SK-N-SH (cell line): Measurements from ENCODE around the gene KLK3. TPM values are rescaled to one million over a fixed set of nuclear protein-coding genes. Genes with fewer than 3 reads are reported as not detected.
"Not testable (repeated sequence)": the region's sequence is repeated elsewhere in the genome, so short reads cannot be mapped to it uniquely, and the experiment has no call there.

Source experiments
- CTCF ChIA-PET: fragments of 300-600, 350-600 bp; formaldehyde crosslinking; extraction: SDS; loops from one replicate; lab custom pipeline; 2021; lab: Yijun Ruan, JAX
- POLR2A ChIA-PET: fragments of 350-600 bp; sonication (Branson Sonifier 250); formaldehyde crosslinking; extraction: SDS; loops from one replicate; lab custom pipeline; 2020; ENCODE audit warnings: antibody characterized with exemption, inconsistent platforms; lab: Yijun Ruan, JAX
- DNase-seq: peaks from one replicate; pipeline ENCODE4 v3.0.0; 2012
- H2AFZ ChIP-seq: fragments of 200-600 bp; sonication (generic); 2 replicates; pipeline ENCODE4 v1.8.1; 2016; ENCODE audit warnings: antibody characterized with exemption, mild to moderate bottlenecking, low read depth
- H3F3A ChIP-seq: fragments of 200-600 bp; sonication (generic); replicated peaks from 2 replicates; pipeline ENCODE3; 2016; ENCODE audit warnings: antibody characterized with exemption, mild to moderate bottlenecking; ENCODE audit not compliant: insufficient read depth
- H3K27ac ChIP-seq, 2 experiments: fragments of 200-500 bp in 1 of 2; fragments of 200-600 bp in 1 of 2; sonication (Bioruptor generic) in 1 of 2; sonication (generic), shearing (Covaris generic) in 1 of 2; 2 replicates each; pipeline versions ENCODE4 v1.5.1 to v1.6.1; 2014 to 2016; ENCODE audit warnings: low read depth in 2 of 2, inconsistent platforms in 1 of 2, low read length in 1 of 2, mild to moderate bottlenecking in 1 of 2, mixed read lengths in 1 of 2
- H3K27me3 ChIP-seq: fragments of 200-600 bp; sonication (generic), shearing (Covaris generic); 2 replicates; pipeline ENCODE4 v1.6.1; 2016; ENCODE audit warnings: mixed run types; ENCODE audit not compliant: insufficient read depth
- H3K36me3 ChIP-seq, 2 experiments: fragments of 200-500 bp in 1 of 2; fragments of 200-600 bp in 1 of 2; sonication (Bioruptor generic) in 1 of 2; sonication (generic) in 1 of 2; replicated peaks in 1 of 2; 2 replicates each; pipeline versions ENCODE3 to v1.5.1; 2014 to 2016; ENCODE audit warnings: low read length in 1 of 2, mild to moderate bottlenecking in 1 of 2; ENCODE audit not compliant: insufficient read depth in 2 of 2, control insufficient read depth in 1 of 2
- H3K4me1 ChIP-seq, 2 experiments: fragments of 200-500 bp in 1 of 2; fragments of 200-600 bp in 1 of 2; sonication (Bioruptor generic) in 1 of 2; sonication (generic), shearing (Covaris generic) in 1 of 2; 2 replicates each; pipeline versions ENCODE4 v1.5.1 to v1.6.1; 2014 to 2016; ENCODE audit warnings: low read depth in 1 of 2, low read length in 1 of 2, mixed run types in 1 of 2; ENCODE audit not compliant: insufficient read depth in 2 of 2, control insufficient read depth in 1 of 2
- H3K4me2 ChIP-seq: fragments of 200-600 bp; sonication (generic), shearing (Covaris generic); 2 replicates; pipeline ENCODE4 v1.6.1; 2017; ENCODE audit warnings: mixed run types
- H3K4me3 ChIP-seq, 2 experiments: fragments of 200-500 bp in 1 of 2; fragments of 200-600 bp in 1 of 2; sonication (Bioruptor generic) in 1 of 2; sonication (generic), shearing (Covaris generic) in 1 of 2; 2 replicates each; pipeline versions ENCODE4 v1.5.1 to v1.8.1; 2014 to 2016; ENCODE audit warnings: low read depth in 2 of 2, inconsistent platforms in 1 of 2, low read length in 1 of 2, mild to moderate bottlenecking in 1 of 2, mixed read lengths in 1 of 2, moderate library complexity in 1 of 2
- H3K79me2 ChIP-seq: fragments of 200-600 bp; sonication (generic); 2 replicates; pipeline ENCODE4 v1.8.1; 2017; ENCODE audit warnings: mild to moderate bottlenecking; ENCODE audit not compliant: insufficient read depth
- H3K9ac ChIP-seq: fragments of 200-600 bp; sonication (generic); 2 replicates; pipeline ENCODE4 v1.6.1; 2017; ENCODE audit warnings: mixed run types
- H3K9me2 ChIP-seq: fragments of 200-600 bp; sonication (generic); 2 replicates; pipeline ENCODE4 v1.6.1; 2017; ENCODE audit warnings: mixed run types
- H3K9me3 ChIP-seq: fragments of 200-600 bp; sonication (generic); 2 replicates; pipeline ENCODE4 v1.6.1; 2017; ENCODE audit warnings: mixed run types, mild to moderate bottlenecking, moderate library complexity
- H4K20me1 ChIP-seq: fragments of 200-600 bp; sonication (generic); 2 replicates; pipeline ENCODE4 v1.6.1; 2017; ENCODE audit warnings: mild to moderate bottlenecking, mixed run types; ENCODE audit not compliant: insufficient read depth
- CHD2 ChIP-seq: fragments of 150-350 bp; IDR thresholded peaks from 2 replicates; pipeline ENCODE4 v1.6.1; 2018; ENCODE audit warnings: low read length; ENCODE audit not compliant: partially characterized antibody
- EP300 ChIP-seq, 2 experiments: IDR thresholded peaks; 2 replicates each; pipeline versions ENCODE4 v1.4.0 to v1.6.1; 2012; ENCODE audit warnings: borderline replicate concordance in 1 of 2, low read depth in 1 of 2, low read length in 1 of 2
- EZH2phosphoT487 ChIP-seq: fragments of 200-600 bp; sonication (generic); IDR thresholded peaks from 2 replicates; pipeline ENCODE4 v1.6.1; 2017; ENCODE audit warnings: low read depth, mixed run types, mild to moderate bottlenecking, antibody characterized with exemption, moderate library complexity, borderline replicate concordance
- FOSL2 ChIP-seq: IDR thresholded peaks from 2 replicates; pipeline ENCODE4 v1.4.0; 2012; ENCODE audit warnings: low read depth, mild to moderate bottlenecking, moderate library complexity, borderline replicate concordance
- FOXJ3 ChIP-seq: sonication (generic); formaldehyde crosslinking; IDR thresholded peaks from 2 replicates; pipeline ENCODE4 v1.5.1; 2020; ENCODE audit warnings: mild to moderate bottlenecking, missing genetic modification reagents
- JUND ChIP-seq: IDR thresholded peaks from 2 replicates; pipeline ENCODE4 v1.4.0; 2012
- POLR2AphosphoS5 ChIP-seq: IDR thresholded peaks from 2 replicates; pipeline ENCODE4 v1.6.1; 2012; ENCODE audit warnings: low read depth, low read length
- RAD21 ChIP-seq: IDR thresholded peaks from 2 replicates; pipeline ENCODE4 v1.6.1; 2012; ENCODE audit warnings: mild to moderate bottlenecking, low read length
- SMC3 ChIP-seq: IDR thresholded peaks from 2 replicates; pipeline ENCODE4 v1.6.1; 2012; ENCODE audit warnings: low read depth, low read length, improper control_type of control experiment
- TCF12 ChIP-seq: IDR thresholded peaks from 2 replicates; pipeline ENCODE4 v1.4.0; 2012
- WGBS: methylation state at CpG from one replicate; pipeline ENCODE4 v1.1.6; 2017; ENCODE audit warnings: low lambda C conversion rate; 5-methylcytosine and 5-hydroxymethylcytosine counted together
- polyA plus RNA-seq, 3 experiments: library from polyadenylated mRNA; depleted of rRNA; stranded (reverse); fragments of >200 nt; gene quantifications; 2 replicates each; pipeline ENCODE4 v1.2.3, GENCODE V29; 2012
- TF ChIP-seq, protein P1 (sequence below): fragments of 150-350 bp; IDR thresholded peaks from 2 replicates; pipeline ENCODE4 v1.6.1; 2017; ENCODE audit warnings: antibody characterized with exemption, low read length, low read depth, borderline replicate concordance
- TF ChIP-seq, protein P2 (sequence below): IDR thresholded peaks from 2 replicates; pipeline ENCODE4 v1.4.0; 2012; ENCODE audit warnings: low read depth
- TF ChIP-seq, protein P3 (sequence below): IDR thresholded peaks from 2 replicates; pipeline ENCODE4 v1.6.1; 2012; ENCODE audit warnings: mild to moderate bottlenecking, low read depth, low read length, moderate library complexity

The KLK3 gene
- polyA plus RNA-seq, 1 of the 3 experiments (the other 2 are of a cell fraction): not detected

DNA sequence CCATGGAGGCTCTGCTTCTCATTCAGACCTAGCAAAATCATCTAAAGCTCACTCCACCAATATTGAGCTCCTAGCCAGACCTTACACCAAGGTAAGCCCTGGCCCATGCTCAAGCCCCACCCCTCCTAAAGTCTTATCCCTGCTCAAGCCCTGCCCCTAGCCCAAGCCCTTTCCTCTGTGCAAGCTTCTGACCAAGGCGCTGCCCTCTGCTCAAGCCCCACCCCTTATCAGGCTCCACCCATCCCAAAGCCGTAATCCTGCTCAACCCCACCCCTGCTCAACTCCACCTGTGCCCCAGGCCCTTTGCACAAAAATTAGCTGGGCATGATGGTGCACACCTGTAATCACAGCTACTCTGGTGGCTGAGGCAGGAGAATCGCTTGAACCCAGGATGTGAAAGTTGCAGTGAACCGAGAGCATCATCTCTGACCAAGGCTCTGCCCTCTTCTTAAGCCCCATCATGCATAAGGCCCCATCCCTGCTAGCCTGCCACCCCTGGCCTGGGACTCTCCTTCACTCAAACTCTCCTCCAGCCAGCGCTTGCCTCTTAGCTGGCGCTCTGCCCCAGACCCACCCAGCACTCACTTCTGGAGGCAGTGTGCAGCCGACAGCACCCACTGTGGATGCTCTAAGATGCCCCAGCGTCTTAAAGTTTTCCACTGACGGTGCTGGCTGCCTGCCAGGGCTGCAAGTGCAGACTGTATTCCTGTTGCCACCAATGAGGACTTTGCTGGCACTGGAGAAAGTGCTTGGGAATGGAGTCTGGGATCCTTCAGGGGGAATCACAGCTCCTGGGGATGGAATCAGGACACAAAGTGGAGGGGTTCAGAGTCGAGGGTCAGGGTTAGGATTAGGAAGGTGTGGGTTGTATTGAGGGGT, 40.0 kb downstream of the KLK3 start:
- Histone ChIP-seq H3K9ac (no peak overlapping the region), H3K36me3 (no peaks in the 10 kb centered on the region), H4K20me1 (no peaks in the 10 kb centered on the region), H3K27ac (no peak overlapping the region), H3K27me3 (no peaks in the 10 kb centered on the region; the same call in 1 of the 2 replicates), H3K4me2 (no peak overlapping the region), H3K79me2 (no peaks in the 10 kb centered on the region), H3F3A (no peaks in the 10 kb centered on the region), H3K9me2 (no peaks in the 10 kb centered on the region), H3K4me1 (no peaks in the 10 kb centered on the region), H3K4me3 (no peak overlapping the region), H3K9me3 (no peaks in the 10 kb centered on the region)
- DNase-seq: no peak
- POLR2A ChIA-PET: no interaction called here
- 10% methylated on average over 9 of the region's 10 CpGs for WGBS
- CTCF ChIA-PET: interaction anchor here (1.6 to 1.8 kb wide), 2 partner anchors 16 to 27 kb away, joined by 4 to 8 read pairs; no protein-coding TSS in a partner anchor
- TF ChIP-seq, protein P1, sequence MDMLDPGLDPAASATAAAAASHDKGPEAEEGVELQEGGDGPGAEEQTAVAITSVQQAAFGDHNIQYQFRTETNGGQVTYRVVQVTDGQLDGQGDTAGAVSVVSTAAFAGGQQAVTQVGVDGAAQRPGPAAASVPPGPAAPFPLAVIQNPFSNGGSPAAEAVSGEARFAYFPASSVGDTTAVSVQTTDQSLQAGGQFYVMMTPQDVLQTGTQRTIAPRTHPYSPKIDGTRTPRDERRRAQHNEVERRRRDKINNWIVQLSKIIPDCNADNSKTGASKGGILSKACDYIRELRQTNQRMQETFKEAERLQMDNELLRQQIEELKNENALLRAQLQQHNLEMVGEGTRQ: no peak
- TF ChIP-seq, protein P2, sequence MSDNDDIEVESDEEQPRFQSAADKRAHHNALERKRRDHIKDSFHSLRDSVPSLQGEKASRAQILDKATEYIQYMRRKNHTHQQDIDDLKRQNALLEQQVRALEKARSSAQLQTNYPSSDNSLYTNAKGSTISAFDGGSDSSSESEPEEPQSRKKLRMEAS: no peak
- no peak for TF ChIP-seq TCF12
- no peak for TF ChIP-seq FOSL2
- TF ChIP-seq POLR2AphosphoS5: no peak
- no peak for TF ChIP-seq FOXJ3 (CRISPR knock-in tag)
- TF ChIP-seq, protein P3, sequence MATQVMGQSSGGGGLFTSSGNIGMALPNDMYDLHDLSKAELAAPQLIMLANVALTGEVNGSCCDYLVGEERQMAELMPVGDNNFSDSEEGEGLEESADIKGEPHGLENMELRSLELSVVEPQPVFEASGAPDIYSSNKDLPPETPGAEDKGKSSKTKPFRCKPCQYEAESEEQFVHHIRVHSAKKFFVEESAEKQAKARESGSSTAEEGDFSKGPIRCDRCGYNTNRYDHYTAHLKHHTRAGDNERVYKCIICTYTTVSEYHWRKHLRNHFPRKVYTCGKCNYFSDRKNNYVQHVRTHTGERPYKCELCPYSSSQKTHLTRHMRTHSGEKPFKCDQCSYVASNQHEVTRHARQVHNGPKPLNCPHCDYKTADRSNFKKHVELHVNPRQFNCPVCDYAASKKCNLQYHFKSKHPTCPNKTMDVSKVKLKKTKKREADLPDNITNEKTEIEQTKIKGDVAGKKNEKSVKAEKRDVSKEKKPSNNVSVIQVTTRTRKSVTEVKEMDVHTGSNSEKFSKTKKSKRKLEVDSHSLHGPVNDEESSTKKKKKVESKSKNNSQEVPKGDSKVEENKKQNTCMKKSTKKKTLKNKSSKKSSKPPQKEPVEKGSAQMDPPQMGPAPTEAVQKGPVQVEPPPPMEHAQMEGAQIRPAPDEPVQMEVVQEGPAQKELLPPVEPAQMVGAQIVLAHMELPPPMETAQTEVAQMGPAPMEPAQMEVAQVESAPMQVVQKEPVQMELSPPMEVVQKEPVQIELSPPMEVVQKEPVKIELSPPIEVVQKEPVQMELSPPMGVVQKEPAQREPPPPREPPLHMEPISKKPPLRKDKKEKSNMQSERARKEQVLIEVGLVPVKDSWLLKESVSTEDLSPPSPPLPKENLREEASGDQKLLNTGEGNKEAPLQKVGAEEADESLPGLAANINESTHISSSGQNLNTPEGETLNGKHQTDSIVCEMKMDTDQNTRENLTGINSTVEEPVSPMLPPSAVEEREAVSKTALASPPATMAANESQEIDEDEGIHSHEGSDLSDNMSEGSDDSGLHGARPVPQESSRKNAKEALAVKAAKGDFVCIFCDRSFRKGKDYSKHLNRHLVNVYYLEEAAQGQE: no peak
- no peak for TF ChIP-seq RAD21
- TF ChIP-seq JUND: no peak
- no peak for TF ChIP-seq EP300 (IDR thresholded peaks at IDR 0.05; ENCODE audit: borderline replicate concordance in 1 of 2, low read depth in 1 of 2, low read length in 1 of 2)
- TF ChIP-seq EZH2phosphoT487: no peak
- no peak for TF ChIP-seq SMC3
- TF ChIP-seq CHD2: no peak
- TF ChIP-seq, all 33 proteins: peak for 0
- no peak overlapping the region for H2AFZ ChIP-seq

DNA sequence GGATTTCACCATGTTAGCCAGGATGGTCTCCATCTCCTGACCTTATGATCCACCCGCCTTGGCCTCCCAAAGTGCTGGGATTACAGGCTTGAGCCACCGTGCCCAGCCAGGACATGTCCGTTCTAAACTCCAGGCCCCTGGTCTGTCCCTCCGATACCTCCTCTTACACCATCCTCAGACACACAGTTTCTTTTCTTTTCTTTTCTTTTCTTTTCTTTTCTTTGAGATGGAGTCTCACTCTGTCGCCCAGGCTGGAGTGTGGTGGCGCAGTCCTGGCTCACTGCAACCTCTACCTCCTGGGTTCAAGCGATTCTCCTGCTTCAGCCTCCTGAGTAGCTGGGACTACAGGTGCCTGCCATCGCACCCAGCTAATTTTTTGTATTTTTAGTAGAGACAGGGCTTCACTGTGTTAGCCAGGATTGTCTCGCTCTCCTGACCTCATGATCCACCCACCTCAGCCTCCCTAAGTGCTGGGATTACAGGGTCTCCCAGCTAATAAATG, 41.4 kb downstream of the KLK3 start:
- H3K27ac ChIP-seq, H3F3A ChIP-seq, H3K9ac ChIP-seq, CTCF ChIA-PET, H3K4me3 ChIP-seq, H3K36me3 ChIP-seq, H3K79me2 ChIP-seq, H3K9me3 ChIP-seq, H3K4me2 ChIP-seq, H4K20me1 ChIP-seq, H3K4me1 ChIP-seq, H3K27me3 ChIP-seq, DNase-seq, H2AFZ ChIP-seq, H3K9me2 ChIP-seq: not testable (repeated sequence)
- WGBS: 12% methylated on average over 9 of the region's 9 CpGs
- POLR2A ChIA-PET: interaction anchor here (0.7 kb wide), 1 partner anchor 14 kb away, joined by 3 read pairs; no protein-coding TSS in a partner anchor
